Heart left ventricle (tissue), 16 donors: ENCODE data around the gene GADD45B. TPM values are rescaled to one million over a fixed set of nuclear protein-coding genes. Genes with fewer than 3 reads are reported as not detected.

Source experiments
- ATAC-seq, 4 donors: fragments of 200-7000 bp; cut with Tn5 transposase; one replicate each; pipeline ENCODE4 v1.9.1; 2020 to 2022; ENCODE audit warnings: moderate library complexity in 4 of 4, mild to moderate bottlenecking in 3 of 4, moderate number of reproducible peaks in 1 of 4
- DNase-seq, 5 donors: peaks; one replicate each; pipeline ENCODE4 v3.0.0-alpha.2; 2020
- H3K27ac ChIP-seq, 12 donors: fragments of 200-600 bp; sonication (generic) in 4 of 12; one replicate each; pipeline versions ENCODE4 v1.5.0 to v1.8.0; 2016 to 2022; ENCODE audit warnings: mild to moderate bottlenecking in 2 of 12
- H3K27me3 ChIP-seq, 9 donors: fragments of 200-600 bp; sonication (generic) in 2 of 9; one replicate each; pipeline versions ENCODE4 v1.5.1 to v1.8.0; 2016 to 2022; ENCODE audit warnings: mild to moderate bottlenecking in 3 of 9
- H3K36me3 ChIP-seq, 9 donors: fragments of 200-600 bp; sonication (generic) in 2 of 9; one replicate each; pipeline versions ENCODE4 v1.5.0 to v1.8.0; 2018 to 2022; ENCODE audit warnings: mild to moderate bottlenecking in 2 of 9
- H3K4me1 ChIP-seq, 12 donors: fragments of 200-600 bp; sonication (generic) in 4 of 12; one replicate each; pipeline versions ENCODE4 v1.5.0 to v1.8.0; 2016 to 2022; ENCODE audit warnings: mild to moderate bottlenecking in 3 of 12
- H3K4me3 ChIP-seq, 12 donors: fragments of 200-600 bp; sonication (generic) in 4 of 12; one replicate each; pipeline versions ENCODE4 v1.5.0 to v1.8.0; 2017 to 2022; ENCODE audit warnings: mild to moderate bottlenecking in 9 of 12, moderate library complexity in 4 of 12
- H3K9me3 ChIP-seq, 12 donors: fragments of 200-600 bp; sonication (generic) in 4 of 12; one replicate each; pipeline versions ENCODE4 v1.5.0 to v1.8.0; 2016 to 2022; ENCODE audit warnings: mild to moderate bottlenecking in 1 of 12
- POLR2A ChIP-seq, 2 donors: fragments of 450-650 bp; IDR thresholded peaks; one replicate each; pipeline ENCODE4 v1.6.1; 2017; ENCODE audit warnings: antibody characterized with exemption in 2 of 2, mild to moderate bottlenecking in 2 of 2, moderate library complexity in 2 of 2
- WGBS, 4 donors: extraction: QIAGEN DNeasy Blood & Tissue Kit in 2 of 4; methylation state at CpG; one replicate each; pipeline versions ENCODE4 v1.1.5 to v1.1.7; 2013 to 2018; 5-methylcytosine and 5-hydroxymethylcytosine counted together
- intact Hi-C, 10 donors: fragments of 100-400 bp; cut with DNase I; formaldehyde crosslinking; loops; one replicate each; pipeline versions ENCODE4 v1.11.1 to v1.14.2; 2022
- microRNA-seq, 4 donors: library from miRNA; unstranded; fragments of <30 nt; microRNA quantifications; one replicate each; pipeline versions ENCODE4 to v1.2.0, GENCODE V29; 2017 to 2020
- polyA plus RNA-seq, 2 donors: library from polyadenylated mRNA; stranded (reverse); fragments of 200-250 nt; gene quantifications; one replicate each; pipeline ENCODE4 v1.2.3, GENCODE V29; 2013
- total RNA-seq, 9 donors: library from RNA; depleted of rRNA in 2 of 9; stranded (reverse); fragments of >200 nt in 2 of 9; fragmentation: NEBNext Ultra II Directional in 3 of 9; extraction: Animal tissue kit (Norgen Biotek cat#: 25700) in 3 of 9; gene quantifications; one replicate each; pipeline versions ENCODE4 v1.1.0 to v1.2.4, GENCODE V29; 2016 to 2023
- TF ChIP-seq, protein P1 (sequence below), 12 donors: fragments of 200-600 bp; sonication (generic) in 4 of 12; IDR thresholded peaks; one replicate each; pipeline versions ENCODE4 v1.5.0 to v1.8.0; 2018 to 2022; ENCODE audit warnings: antibody characterized with exemption in 12 of 12, mild to moderate bottlenecking in 5 of 12
- donor health status: ischemic (EF 13 %, LVEDD 7.1; RV severe dilation, severe dysfunction).
- donor health status: healthy with polysubstance abuse.
- donor health status: DM: no; HTN: yes; CAD: no.
- donor health status: DM: no; HTN: no; CAD: no.
- donor health status: ischemic (EF 25% LVEDD 6.9; RV normal size, moderate dysfunction).
- donor health status: ischemic (EF 25% LVEDD 5.7; RV mildly dilated, moderate dysfunction).
- donor health status: healthy.
- donor health status: DM: yes; HTN: yes; CAD: no.
- donor health status: ischemic (EF 35%, LVEDD 5.7; RV mildly dilated, moderate dysfunction).
- donor health status: nonischemic (EF 11% LVEDD 7.7; RV severe dilation, severe dysfunction).
- donor health status: DM: yes; HTN: yes; CAD: no.
- donor health status: PGD.
- donor health status: ischemic (EF 29% LVEDD 5.4; RV normal size, mild dysfunction).
- donor health status: nonischemic (EF 23%, LVEDD 6.1; RV moderate dilation, normal function).

GADD45B gene
- total and polyA plus RNA-seq, 11 donors: 20.3 to 155 (median 47.3) TPM

- TF ChIP-seq POLR2A (IDR thresholded peaks at IDR 0.05): no peak
- TF ChIP-seq, protein P1, sequence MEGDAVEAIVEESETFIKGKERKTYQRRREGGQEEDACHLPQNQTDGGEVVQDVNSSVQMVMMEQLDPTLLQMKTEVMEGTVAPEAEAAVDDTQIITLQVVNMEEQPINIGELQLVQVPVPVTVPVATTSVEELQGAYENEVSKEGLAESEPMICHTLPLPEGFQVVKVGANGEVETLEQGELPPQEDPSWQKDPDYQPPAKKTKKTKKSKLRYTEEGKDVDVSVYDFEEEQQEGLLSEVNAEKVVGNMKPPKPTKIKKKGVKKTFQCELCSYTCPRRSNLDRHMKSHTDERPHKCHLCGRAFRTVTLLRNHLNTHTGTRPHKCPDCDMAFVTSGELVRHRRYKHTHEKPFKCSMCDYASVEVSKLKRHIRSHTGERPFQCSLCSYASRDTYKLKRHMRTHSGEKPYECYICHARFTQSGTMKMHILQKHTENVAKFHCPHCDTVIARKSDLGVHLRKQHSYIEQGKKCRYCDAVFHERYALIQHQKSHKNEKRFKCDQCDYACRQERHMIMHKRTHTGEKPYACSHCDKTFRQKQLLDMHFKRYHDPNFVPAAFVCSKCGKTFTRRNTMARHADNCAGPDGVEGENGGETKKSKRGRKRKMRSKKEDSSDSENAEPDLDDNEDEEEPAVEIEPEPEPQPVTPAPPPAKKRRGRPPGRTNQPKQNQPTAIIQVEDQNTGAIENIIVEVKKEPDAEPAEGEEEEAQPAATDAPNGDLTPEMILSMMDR (IDR thresholded peaks at IDR 0.05): no peak
- DNase-seq (no peak), ATAC-seq (no peak)
- Histone ChIP-seq H3K27me3 (no peaks in the 10 kb centered on the region), H3K27ac (no peak overlapping the region), H3K4me3 (no peak overlapping the region), H3K9me3 (peaks cover 0 to 2% (median 0%) of the 10 kb centered on the region in 12 donors), H3K36me3 (no peaks in the 10 kb centered on the region), H3K4me1 (peaks cover 0 to 20% (median 7%) of the 10 kb centered on the region in 12 donors)
- WGBS, 4 donors: 79 to 93% (median 90%) methylated on average over 14 of the region's 14 CpGs
- intact Hi-C loops: loop anchor here in 1 of 10 donors (5.0 kb wide), 1 partner anchor 50 kb away; the partner anchor contains the start of gene GADD45B
Measured at GRCh38 chr19:2527171-2527570, 51.2 kb downstream of the GADD45B start.

GRCh38 chr19:2527686-2528085 is 51.8 kb downstream of the GADD45B start:
- 91 to 95% (median 93%) methylated on average over 4 of the region's 4 CpGs for WGBS, 4 donors
- Histone ChIP-seq H3K27ac (no peak overlapping the region), H3K4me1 (peaks cover 0 to 20% (median 7%) of the 10 kb centered on the region in 12 donors), H3K9me3 (peaks cover 0 to 6% (median 0%) of the 10 kb centered on the region in 12 donors), H3K27me3 (no peaks in the 10 kb centered on the region), H3K4me3 (no peak overlapping the region), H3K36me3 (no peaks in the 10 kb centered on the region)
- DNase-seq (no peak), ATAC-seq (no peak)
- TF ChIP-seq, protein P1 (IDR thresholded peaks at IDR 0.05): no peak
- no peak for TF ChIP-seq POLR2A (IDR thresholded peaks at IDR 0.05)
- intact Hi-C loops: loop anchor here in 1 of 10 donors (5.0 kb wide), 1 partner anchor 50 kb away; the partner anchor contains the start of gene GADD45B

Small RNA genes within 50 kb of the gene (microRNA-seq; reads per million reads assigned to microRNA genes)
- 0 to 0.62 (median 0) reads per million in 4 donors for gene MIR7108

Other genes starting within 250 kb of the GADD45B start
- gene PLEKHJ1, start 239.8 kb upstream of the GADD45B start, total RNA-seq: 10 to 100 TPM; 44.6 to 63.2 (median 46.5) TPM
- 10 to 100 TPM; 80.9 to 89.7 TPM for gene PLEKHJ1, start 239.8 kb upstream of the GADD45B start, polyA plus RNA-seq
- 10 to 100 TPM; 19.2 to 43.9 (median 28.6) TPM for gene SF3A2, start 239.3 kb upstream of the GADD45B start, total RNA-seq
- 10 to 100 TPM; 22.7 to 29.5 TPM for gene SF3A2, start 239.3 kb upstream of the GADD45B start, polyA plus RNA-seq
- under 1 TPM in 5 of 9 donors, not detected in 4; 0.32 to 0.81 (median 0.57) TPM for gene AMH, start 226.8 kb upstream of the GADD45B start, total RNA-seq
- gene AMH, start 226.8 kb upstream of the GADD45B start, polyA plus RNA-seq: 1 to 10 TPM in 1 of 2 donors, under 1 TPM in 1; 0.10 to 1.1 TPM
- under 1 TPM in 1 of 9 donors, not detected in 8; 0.25 TPM for gene JSRP1, start 219.7 kb upstream of the GADD45B start, total RNA-seq
- under 1 TPM in 1 of 2 donors, not detected in 1; 0.34 TPM for gene JSRP1, start 219.7 kb upstream of the GADD45B start, polyA plus RNA-seq
- gene PEAK3, start 194.0 kb upstream of the GADD45B start, total RNA-seq: 1 to 10 TPM in 2 of 9 donors, under 1 TPM in 7; 0.11 to 1.6 (median 0.48) TPM
- gene PEAK3, start 194.0 kb upstream of the GADD45B start, polyA plus RNA-seq: under 1 TPM; 0.21 to 0.23 TPM
- gene LINGO3, start 168.0 kb upstream of the GADD45B start, total RNA-seq: under 1 TPM in 1 of 9 donors, not detected in 8; 0.50 TPM
- not detected for gene LINGO3, start 168.0 kb upstream of the GADD45B start, polyA plus RNA-seq
- gene LSM7, start 147.5 kb upstream of the GADD45B start, total RNA-seq: 10 to 100 TPM; 33.8 to 79.1 (median 41.0) TPM
- gene LSM7, start 147.5 kb upstream of the GADD45B start, polyA plus RNA-seq: 100 to 1,000 TPM; 187 to 213 TPM
- gene SPPL2B, start 147.4 kb upstream of the GADD45B start, total RNA-seq: 10 to 100 TPM; 17.6 to 30.9 (median 21.6) TPM
- gene SPPL2B, start 147.4 kb upstream of the GADD45B start, polyA plus RNA-seq: 10 to 100 TPM; 18.9 to 31.2 TPM
- gene TMPRSS9, start 115.9 kb upstream of the GADD45B start, total RNA-seq: under 1 TPM in 1 of 9 donors, not detected in 8; 0.09 TPM
- under 1 TPM in 1 of 2 donors, not detected in 1; 0.19 TPM for gene TMPRSS9, start 115.9 kb upstream of the GADD45B start, polyA plus RNA-seq
- gene TIMM13, start 48.5 kb upstream of the GADD45B start, total RNA-seq: 10 to 100 TPM; 27.4 to 78.4 (median 62.6) TPM
- 10 to 100 TPM; 75.4 to 98.5 TPM for gene TIMM13, start 48.5 kb upstream of the GADD45B start, polyA plus RNA-seq
- gene LMNB2, start 19.2 kb upstream of the GADD45B start, total RNA-seq: 10 to 100 TPM in 7 of 9 donors, 1 to 10 TPM in 2; 6.6 to 22.2 (median 13.8) TPM
- gene LMNB2, start 19.2 kb upstream of the GADD45B start, polyA plus RNA-seq: 10 to 100 TPM in 1 of 2 donors, 1 to 10 TPM in 1; 9.3 to 33.0 TPM
- 10 to 100 TPM; 13.9 to 46.4 (median 32.5) TPM for gene GNG7, start 226.6 kb downstream of the GADD45B start, total RNA-seq
- 10 to 100 TPM; 11.7 to 22.5 TPM for gene GNG7, start 226.6 kb downstream of the GADD45B start, polyA plus RNA-seq
- 100 to 1,000 TPM in 6 of 9 donors, 10 to 100 TPM in 3; 77.4 to 191 (median 142) TPM for gene DIRAS1, start 245.2 kb downstream of the GADD45B start, total RNA-seq
- gene DIRAS1, start 245.2 kb downstream of the GADD45B start, polyA plus RNA-seq: 100 to 1,000 TPM; 112 to 168 TPM